GM04503 (cell line): ENCODE results near the gene TJAP1.
"Not testable (repeated sequence)": the region's sequence is repeated elsewhere in the genome, so short reads cannot be mapped to it uniquely, and the experiment has no call there.

Experiments used
- DNase-seq: peaks from one replicate; pipeline ENCODE4 v3.0.0-alpha.2; 2012; ENCODE audit warnings: low read depth

TJAP1 gene

DNA sequence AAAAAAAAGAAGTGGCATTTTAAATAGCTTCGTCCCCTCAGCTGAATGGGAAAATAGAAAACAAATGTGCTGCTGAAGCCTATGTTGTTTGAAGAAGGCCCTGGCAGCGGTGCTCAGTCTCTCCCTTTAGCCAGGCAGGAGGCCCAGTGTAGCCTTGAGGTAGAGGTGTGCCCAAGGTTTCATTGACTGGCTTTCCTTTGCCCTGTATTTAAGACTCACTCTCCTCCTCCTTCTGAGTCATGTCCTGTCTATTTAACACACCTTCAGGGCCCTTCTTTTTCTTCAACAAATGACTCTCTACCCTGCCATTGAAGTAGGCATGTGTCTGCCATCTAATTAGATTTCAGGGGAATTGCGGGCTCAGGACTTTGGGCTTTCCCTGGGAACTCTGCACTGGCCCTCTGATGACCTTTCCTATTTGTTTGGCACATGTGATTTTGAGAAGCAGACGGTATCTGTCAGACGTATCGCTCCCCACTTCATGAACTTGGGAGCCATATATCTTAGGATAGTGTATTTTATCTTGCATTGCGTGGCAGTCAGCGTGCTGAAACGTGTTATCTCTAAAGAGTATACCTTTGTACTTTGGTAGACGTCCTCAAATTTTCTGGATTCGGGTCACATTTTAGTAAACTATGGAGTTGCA lies 4.3 kb downstream of the TJAP1 start:
- no peak for DNase-seq

DNA sequence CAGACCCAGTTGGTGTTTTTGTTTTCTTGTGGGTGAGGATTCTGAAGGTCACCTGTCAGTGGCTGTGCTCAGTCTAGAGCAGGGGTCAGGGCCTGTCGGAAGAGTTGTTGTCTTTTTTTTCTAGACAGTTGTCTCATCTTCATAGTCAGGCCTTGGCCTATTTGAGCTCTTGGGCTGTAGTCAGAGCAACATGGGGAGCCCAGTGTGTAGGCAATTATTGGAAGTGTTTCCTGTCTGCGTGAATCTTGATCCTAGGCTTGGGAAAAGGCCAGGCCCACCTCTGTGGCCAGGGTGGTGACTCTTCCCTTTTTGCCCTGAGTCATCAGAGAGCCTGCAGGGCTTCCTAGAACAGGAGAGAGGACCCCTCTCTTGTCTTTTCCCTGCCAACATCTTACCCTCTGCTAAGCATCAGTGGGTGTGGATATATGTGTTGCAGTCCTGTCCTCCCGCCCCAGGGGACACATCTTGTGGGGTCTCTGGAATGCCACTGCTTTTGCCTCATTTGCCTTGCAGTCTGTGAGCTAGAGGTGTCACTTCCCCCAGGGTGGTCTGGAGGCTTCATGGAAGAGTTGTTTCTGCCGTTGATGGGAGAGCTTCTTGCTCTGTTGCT lies 11.4 kb downstream of the TJAP1 start:
- no peak for DNase-seq

DNA sequence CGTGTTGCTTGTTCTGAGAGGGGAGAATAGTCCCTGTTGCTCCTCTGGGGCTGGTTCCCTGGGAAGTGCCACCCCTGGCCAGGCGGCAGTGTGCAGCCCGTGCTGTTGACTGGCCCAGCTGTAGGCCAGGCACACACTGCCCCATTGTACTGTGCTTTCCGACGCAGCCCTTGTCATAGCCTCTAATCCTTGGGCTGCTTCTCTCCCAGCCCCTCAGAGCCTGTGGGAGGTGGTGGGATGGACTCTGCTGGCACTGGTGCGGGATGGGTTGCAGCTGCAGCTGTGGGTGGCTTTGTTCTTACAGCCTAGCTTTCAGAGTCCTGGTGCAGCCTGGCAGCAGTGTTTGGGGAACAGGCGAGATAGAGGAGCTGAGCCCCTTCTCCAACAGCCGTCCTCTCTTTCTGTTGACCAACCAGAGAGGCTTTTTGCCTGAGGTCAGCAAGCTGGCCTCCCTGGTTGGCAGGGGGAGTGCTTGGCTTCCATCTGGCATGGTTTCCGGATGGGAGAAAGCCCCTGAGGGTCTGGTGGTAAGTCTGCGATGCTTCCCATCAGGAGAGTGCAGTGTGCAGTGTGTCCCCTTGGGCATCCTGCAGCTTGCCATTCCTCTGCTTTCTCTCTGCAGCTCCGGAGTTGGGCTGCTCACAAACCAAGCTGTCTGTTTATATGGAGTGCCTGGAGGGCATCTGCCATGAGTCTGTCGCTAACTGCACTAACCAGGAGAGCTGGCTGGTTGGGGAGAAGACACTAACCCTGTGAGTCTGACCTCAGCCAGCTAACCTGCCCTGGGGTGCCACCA lies 12.1 kb downstream of the TJAP1 start:
- DNase-seq = no peak

DNA sequence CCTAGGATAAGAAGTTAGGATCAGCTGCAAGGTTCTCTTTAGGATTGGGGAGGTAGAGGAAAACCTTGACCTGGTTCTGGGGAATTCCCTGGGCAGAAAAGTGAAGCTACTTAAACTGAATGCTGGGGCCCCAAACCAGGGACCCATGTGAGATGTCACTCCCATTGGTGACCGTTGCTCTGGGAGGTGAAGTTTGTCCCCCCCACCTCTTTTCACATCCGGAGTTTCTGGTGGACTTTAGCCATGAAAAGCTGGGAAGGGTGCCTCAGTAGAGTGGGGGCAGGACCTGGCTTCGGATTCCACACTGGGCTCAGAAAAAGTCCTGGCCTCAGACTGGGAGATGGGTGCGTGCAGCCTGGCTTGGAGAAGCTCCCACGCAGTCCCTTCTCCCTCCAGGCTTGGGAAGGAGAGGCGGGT lies 13.2 kb downstream of the TJAP1 start:
- DNase-seq = no peak

DNA sequence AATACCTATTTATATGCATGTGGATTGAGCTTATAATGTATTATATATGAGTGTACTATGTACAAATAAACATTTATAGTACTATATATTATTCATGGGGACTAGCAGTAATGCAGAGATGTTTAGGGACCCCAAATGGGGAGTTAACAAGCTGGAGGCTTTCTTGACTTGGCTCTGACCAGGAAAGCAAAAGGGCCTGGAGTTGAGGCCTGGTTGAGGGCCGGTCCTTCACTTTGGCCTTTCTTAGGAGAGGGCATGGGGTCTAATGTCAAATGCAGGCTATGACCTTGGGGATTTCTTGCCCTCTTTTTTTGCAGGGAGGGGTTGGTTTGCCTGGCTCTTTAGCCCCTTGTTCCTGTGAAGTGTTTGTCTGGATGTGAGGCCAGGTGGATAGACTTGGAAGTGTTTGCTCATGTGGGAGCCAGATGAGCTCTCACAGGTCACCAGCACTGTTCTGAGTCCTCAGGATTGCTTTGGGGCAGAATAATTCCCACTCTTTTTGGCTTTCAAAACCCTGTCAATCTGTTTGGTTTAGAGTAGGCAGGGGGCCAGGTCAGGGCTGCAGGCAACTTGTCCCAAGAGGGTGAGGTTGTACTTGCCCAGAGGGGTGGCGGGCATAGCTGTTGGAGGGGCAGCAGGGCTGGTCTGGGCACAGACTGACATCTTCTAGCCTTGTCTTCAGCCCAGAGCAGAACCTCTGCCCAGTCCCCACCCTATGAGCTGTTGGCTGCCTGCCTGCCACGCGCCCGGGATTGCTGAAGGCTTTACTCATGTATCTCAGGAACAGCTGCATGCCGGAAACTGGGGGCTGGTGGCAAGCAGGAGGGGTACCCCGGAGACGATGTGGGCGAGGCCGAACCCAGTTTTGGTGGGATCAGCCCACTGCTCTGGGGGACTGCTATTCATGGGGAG lies 14.6 kb downstream of the TJAP1 start:
- peak; percentile 33 for DNase-seq

DNA sequence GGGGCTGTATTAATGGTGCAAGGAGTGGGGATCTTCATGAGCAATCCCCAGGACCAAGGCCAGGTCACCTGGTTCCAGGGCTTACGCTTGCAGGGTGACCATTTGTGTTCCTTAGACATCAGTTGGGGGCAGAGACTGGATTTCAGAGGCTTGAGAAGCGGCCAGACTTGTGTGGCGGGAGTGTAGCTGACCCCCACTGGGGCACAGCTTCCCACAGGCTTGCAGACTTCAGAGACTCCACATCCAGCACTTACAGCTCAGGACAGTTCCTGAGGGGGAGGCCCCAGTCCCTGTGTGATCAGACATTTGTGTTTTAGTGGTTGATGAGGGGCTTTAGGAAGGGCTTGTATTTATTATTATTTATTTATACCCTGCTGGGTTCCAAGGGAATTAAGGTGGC lies 15.3 kb downstream of the TJAP1 start:
- DNase-seq = no peak

DNA sequence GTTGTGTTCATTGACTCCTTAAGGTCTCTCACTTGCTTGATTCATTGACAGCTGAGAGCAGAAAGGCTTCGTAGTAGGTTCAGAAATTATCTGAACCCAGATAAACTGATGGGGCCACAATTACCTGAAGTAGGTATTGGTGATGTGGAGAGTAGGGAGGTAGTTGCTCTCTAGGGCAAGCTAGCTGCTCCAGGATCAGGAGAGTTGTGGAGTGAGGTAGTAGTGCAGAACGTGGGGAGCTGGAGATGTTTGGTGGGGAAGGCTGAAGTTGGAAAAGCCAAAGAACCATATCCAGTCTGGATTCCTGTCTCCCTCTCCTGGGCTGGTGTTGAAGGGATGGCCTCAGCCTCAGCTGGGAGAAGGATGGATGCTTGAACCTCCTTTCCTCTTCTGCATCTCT lies 15.9 kb downstream of the TJAP1 start:
- DNase-seq = no peak

DNA sequence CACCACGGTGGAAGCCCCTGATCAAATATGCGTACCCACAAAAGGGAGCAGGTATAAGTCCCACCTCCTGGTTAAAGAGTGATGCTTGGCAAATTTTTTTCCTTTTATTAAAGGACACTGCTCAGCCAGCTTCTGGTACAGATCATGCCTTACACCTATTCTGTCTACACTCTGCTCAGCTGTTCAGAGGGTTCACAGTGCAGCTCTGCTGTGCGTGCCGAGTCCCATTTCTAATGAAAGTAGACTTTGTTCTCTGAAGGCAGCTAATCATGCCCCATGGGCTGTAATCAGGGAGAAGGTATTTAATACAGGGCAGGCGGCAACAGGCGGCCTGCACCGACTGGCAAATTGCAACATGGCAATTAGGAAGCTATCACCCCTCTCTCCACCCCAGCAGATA lies 16.5 kb downstream of the TJAP1 start:
- DNase-seq = no peak

DNA sequence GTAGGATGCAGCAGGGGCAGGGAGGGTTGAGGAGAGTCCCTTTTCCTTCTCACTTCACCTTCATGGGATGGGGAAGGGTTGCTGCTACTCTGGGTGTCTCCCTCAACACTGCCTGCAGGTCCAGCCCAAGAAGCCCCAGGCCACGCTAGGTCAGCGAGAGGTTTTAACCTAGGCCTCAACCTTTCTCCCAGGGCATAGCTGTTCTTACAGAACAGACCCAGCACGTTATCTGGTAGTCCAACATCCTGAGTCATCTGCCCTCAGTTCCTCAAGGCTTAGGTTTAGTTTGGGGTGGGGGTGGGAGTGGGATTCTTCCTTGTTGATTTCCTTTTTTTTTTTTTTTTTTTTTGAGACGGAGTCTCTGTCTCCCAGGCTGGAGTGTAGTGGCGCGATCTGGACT lies 17.0 kb downstream of the TJAP1 start:
- no peak for DNase-seq

DNA sequence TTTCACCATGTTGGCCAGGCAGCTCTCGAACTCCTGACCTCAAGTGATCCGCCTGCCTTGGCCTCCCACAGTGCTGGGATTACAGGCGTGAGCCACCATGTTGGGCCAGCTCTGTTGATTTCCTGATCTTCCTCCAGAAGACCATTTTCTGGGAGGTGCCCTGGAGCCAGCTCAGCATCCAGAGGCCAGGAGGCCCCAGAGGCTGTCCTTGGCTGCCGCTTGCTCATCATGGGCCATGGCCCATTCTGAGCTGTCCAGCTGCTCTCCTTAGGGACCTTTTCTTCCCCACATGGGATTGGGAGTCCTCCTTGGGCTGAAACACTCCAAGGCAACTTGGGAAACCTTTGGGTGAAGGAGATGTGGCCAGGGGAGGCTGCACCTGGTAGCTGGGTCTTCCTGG lies 17.4 kb downstream of the TJAP1 start:
- DNase-seq = no peak

DNA sequence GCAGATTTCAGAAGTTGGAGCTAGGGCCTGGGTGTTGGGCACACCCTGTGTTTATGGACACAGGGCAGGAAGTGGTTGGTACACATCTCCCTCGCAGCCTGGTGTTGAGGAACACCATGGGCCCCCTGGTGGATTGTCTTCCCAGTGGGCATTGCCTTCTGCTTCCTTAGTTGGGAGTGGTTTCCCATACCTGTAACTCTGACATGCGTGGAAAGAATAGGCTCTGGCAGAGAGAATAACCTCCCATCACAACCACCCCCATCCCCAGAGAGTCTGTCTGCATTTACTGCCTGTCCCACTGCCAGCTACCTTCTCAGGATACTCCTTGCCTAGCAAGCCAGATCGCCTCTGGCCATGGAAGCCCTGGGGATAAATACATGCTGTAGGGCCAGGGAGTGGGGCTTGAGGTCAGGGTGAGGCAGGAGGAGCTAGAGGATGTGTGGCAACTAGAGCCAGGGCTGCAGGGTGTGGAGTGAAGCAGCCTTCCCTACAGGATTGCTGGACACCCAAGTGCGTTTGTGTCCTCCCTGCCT lies 18.1 kb downstream of the TJAP1 start:
- DNase-seq = no peak

DNA sequence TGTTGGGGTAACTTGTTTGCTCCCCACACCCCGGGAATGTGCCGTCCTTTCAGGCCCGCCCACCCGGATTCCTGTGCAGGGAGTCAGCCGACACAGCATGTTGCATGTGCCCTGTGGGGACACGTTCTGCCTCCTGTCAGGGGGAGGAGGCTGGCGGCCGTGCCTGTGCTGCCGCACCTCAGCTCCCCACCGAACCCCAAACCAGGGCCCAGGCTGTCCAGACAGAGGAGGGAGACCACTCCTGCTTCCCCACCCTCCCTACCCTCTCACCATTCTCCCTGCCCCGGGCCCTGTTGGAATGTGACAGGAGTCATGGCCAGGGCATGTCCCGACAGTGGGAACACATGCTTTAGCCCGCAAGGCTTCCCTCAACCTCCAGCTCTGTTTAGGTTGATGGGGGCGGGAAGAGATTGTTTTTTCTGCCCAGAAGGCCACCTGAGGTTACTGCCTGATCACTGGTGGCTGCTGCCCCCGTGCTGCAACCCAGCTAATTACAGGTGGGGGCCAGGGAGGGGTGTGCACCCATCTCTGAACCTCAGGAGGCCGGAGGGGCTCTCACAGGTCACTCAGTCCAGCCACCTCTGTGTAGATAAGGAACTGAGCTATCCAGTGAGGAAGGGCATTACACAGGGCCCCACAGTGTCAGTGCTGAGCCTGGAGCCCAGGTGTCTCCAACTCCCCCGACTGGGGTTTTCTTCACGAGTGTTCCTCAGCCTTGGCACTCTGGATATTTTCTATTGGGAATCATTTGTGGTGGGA lies 19.2 kb downstream of the TJAP1 start:
- no peak for DNase-seq

DNA sequence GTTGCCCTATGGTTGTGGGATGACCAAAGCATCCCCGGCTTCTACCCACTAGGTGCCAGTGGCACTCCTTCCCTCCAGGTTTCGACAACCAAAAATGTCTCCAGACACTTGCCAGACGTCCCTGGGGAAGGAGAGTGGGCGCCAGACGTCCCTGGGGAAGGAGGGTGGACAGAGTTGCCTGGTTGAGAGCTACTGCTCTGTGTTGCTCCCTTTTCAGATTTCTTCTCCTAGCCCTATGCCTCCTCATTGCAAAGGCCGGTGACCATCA lies 19.7 kb downstream of the TJAP1 start:
- no peak for DNase-seq

DNA sequence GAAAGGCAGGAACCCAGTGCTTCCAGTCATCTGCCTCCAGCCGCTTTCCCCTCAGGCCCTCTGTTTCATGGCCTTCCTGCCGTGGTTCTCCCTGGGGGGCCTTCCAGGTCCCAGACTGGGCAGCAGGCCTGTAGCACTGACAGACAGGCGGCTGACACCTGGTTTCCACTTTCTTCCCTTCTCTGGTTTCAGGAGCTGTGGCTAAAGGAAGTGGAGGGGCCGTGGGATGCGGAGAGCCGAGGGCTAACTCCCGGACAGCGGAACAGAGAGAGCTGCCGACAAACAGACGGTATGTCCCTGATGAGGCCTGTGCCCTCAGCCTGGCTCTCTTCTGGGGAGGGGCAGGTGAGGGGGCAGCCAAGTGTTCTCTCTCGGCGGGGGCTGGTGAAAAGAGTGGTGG lies 20.3 kb downstream of the TJAP1 start:
- DNase-seq = no peak

DNA sequence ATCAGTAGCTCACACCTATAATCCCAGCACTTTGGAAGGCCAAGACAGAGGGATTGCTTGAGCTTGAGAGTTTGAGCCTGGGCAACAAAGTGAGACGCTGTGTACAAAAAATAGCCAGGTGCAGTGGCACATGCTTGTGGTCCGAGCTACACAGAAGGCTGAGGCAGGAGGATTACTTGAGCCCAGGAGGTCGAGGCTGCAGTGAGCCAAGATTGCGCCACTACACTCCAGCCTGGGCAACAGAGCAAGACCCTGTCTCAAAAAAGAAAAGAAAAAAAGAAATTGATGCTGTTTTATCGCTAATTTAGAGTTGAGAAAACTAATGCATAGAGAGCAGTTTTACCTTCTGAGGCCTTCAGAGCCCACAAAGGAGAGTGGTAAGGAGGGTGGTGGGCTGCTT lies 20.9 kb downstream of the TJAP1 start:
- DNase-seq = not testable (repeated sequence)

DNA sequence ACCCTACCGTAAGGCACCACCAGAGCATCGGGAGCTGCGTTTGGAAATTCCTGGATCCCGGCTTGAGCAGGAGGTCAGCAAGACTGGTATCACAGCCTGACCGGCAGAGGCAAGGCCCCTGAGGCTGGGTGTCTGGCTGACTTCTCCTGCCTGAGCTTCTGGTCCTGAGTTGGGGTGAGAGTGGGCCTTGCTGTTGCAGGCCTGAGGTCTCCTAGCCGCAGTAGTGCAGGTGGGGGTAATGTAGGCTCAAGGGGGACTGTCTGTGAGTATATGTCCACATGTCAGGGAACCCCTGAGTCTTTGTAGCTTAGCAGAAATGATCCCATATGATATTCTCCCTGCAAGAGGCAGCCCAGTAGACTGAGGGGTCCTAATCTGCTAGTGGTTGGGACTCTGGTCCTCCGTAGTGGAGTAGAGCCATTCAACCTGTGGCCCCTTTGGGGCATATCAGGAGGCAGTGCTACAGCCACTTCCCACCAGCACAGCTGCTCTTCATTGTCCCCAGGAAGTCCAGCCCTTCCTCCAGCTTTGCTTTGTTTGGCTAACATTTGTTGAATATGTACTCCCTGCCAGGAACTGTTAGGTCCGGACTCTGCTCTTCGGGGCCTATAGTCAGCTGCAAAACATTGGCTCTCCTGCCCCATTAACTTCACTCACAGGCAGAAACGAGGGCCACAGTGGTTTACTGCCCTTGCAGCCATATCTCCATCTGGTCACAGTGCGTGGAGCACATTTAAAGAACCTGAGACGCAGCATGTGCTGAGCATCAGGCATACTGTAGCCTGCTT lies 21.9 kb downstream of the TJAP1 start:
- DNase-seq = no peak

DNA sequence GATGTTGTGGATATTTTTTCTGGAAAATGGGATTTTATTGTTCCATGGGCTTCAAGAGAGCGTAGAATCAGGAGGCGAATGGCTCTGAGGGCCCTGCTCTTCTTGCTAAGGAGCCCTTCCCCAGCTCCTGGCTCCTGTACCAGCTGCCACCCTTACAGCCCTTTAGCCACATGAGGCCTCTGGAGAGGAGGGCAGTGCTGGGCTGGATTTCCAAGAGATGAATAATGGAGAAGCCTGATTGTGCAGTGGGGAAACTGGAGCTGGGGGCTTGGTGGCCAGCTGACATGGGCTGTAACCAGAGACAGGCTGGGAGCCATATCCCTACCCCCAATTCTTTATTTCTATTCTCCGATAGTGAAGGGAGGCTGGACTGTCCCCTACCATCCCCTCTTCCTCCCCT lies 23.6 kb downstream of the TJAP1 start:
- DNase-seq = no peak

DNA sequence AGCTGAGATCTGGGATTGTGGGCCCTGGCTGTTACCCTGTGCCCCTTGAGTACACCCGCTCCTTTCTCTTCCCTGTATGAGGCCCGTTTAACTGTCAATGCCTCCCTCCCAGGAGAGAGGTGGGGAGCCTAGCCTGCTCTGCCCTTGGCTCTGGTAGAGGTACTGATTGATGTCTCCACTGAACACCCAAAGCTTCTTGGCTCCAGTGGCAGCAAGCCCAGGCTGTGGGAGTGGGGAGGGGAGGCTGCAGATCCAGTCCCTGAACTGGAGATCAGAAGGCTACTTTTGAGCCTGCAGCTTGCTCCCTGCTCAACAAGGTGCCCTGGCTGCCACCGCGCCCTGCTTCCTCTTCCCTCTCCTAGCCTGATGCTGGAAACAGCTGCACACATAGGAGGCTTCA lies 25.3 kb downstream of the TJAP1 start:
- DNase-seq = no peak

DNA sequence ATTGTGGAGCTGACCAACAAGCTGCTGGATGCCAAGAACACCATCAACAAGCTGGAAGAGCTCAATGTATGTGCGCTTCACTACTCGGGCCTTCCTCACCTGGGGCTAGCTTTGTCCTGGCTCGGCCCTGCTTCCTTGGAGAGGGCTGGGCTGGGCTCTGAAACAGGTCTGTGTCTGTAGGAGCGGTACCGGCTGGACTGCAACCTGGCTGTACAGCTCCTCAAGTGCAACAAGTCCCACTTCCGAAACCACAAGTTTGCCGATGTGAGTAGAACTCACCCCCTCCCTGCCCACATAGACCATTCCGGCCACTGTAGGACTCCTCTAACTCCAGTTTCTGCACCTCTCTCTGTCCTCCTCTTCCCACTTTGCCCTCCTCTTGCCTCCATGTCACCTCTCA lies 26.1 kb downstream of the TJAP1 start:
- no peak for DNase-seq

DNA sequence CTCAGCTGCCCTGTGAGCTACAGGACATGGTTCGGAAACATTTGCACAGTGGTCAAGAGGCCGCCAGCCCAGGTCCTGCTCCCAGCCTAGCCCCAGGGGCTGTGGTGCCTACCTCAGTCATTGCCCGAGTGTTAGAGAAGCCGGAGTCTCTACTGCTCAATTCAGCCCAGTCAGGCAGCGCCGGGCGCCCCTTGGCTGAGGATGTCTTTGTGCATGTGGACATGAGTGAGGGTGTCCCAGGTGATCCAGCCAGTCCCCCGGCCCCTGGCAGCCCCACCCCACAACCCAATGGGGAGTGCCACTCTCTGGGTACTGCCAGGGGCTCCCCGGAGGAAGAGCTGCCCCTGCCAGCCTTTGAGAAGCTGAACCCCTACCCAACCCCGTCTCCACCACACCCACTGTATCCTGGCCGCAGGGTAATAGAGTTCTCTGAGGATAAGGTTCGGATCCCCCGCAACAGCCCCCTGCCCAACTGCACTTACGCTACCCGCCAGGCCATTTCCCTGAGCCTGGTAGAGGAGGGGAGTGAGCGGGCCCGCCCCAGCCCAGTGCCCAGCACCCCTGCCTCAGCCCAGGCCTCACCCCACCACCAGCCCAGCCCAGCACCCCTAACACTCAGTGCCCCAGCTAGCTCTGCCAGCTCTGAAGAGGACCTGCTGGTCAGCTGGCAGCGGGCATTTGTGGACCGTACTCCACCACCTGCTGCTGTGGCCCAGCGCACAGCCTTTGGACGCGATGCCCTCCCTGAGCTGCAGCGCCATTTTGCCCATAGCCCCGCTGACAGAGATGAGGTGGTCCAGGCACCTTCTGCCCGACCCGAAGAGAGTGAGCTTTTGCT lies 27.6 kb downstream of the TJAP1 start:
- no peak for DNase-seq
